Peyer's patch (tissue), 4 donors: Measurements from ENCODE around the gene TNFRSF8.

Experiments
- CTCF ChIP-seq, 6 experiments: fragments of 450-650 bp in 4 of 6; fragments of 200-600 bp in 2 of 6; sonication (generic) in 1 of 6; IDR thresholded peaks; one replicate each; pipeline ENCODE4 v1.5.1; 2017 to 2019; ENCODE audit warnings: antibody characterized with exemption in 6 of 6, mild to moderate bottlenecking in 3 of 6, moderate library complexity in 1 of 6
- POLR2A ChIP-seq, 2 donors: fragments of 450-650 bp; IDR thresholded peaks; one replicate each; pipeline ENCODE4 v1.5.1; 2017; ENCODE audit warnings: antibody characterized with exemption in 2 of 2, mild to moderate bottlenecking in 2 of 2, moderate library complexity in 2 of 2

- TF ChIP-seq CTCF (IDR thresholded peaks at IDR 0.05) (no peak), POLR2A (IDR thresholded peaks at IDR 0.05) (no peak)
Observed at GRCh38 chr1:12071892-12072291, 8.8 kb downstream of the TNFRSF8 start.
